CD4-positive, alpha-beta T cell treated with Interleukin-6 at 100 ng/mL for 8 hours (primary cell): ENCODE measurements around the gene PRKAR2B.
"Not testable (repeated sequence)": the region's sequence is repeated elsewhere in the genome, so short reads cannot be mapped to it uniquely, and the experiment has no call there.

Experiments
- DNase-seq: peaks from one replicate; pipeline ENCODE4 v3.0.0-alpha.2; 2020; ENCODE audit warnings: mixed read lengths, low spot score

PRKAR2B gene

GRCh38 chr7:107048783-107049418, 4.4 kb downstream of the PRKAR2B start:
- DNase-seq: no peak

GRCh38 chr7:107049480-107049879, 5.0 kb downstream of the PRKAR2B start:
- DNase-seq: no peak

- no peak for DNase-seq
These were observed 5.5 kb downstream of the PRKAR2B start for GRCh38 chr7:107049971-107050532.

- DNase-seq: no peak
These were observed 6.9 kb downstream of the PRKAR2B start for GRCh38 chr7:107051376-107051775.

- DNase-seq: not testable (repeated sequence)
These were observed 10.5 kb downstream of the PRKAR2B start for GRCh38 chr7:107054965-107055364.

GRCh38 chr7:107056058-107056457, 11.6 kb downstream of the PRKAR2B start:
- DNase-seq: not testable (repeated sequence)

- DNase-seq: no peak
These were observed 12.4 kb downstream of the PRKAR2B start for GRCh38 chr7:107056728-107057473.

- DNase-seq: no peak
These were observed 12.9 kb downstream of the PRKAR2B start for GRCh38 chr7:107057474-107057833.

GRCh38 chr7:107059468-107059867, 15.0 kb downstream of the PRKAR2B start:
- no peak for DNase-seq

- DNase-seq: no peak
These were observed 19.0 kb downstream of the PRKAR2B start for GRCh38 chr7:107063245-107064120.

- DNase-seq: no peak
These were observed 19.8 kb downstream of the PRKAR2B start for GRCh38 chr7:107064255-107064654.

- no peak for DNase-seq
These were observed 21.4 kb downstream of the PRKAR2B start for GRCh38 chr7:107065929-107066247.

GRCh38 chr7:107068156-107068555, 23.7 kb downstream of the PRKAR2B start:
- no peak for DNase-seq

GRCh38 chr7:107069457-107069856, 25.0 kb downstream of the PRKAR2B start:
- no peak for DNase-seq

- no peak for DNase-seq
These were observed 26.2 kb downstream of the PRKAR2B start for GRCh38 chr7:107070710-107071109.

GRCh38 chr7:107071129-107071528, 26.6 kb downstream of the PRKAR2B start:
- no peak for DNase-seq

GRCh38 chr7:107072133-107072532, 27.6 kb downstream of the PRKAR2B start:
- no peak for DNase-seq

- no peak for DNase-seq
These were observed 31.5 kb downstream of the PRKAR2B start for GRCh38 chr7:107075863-107076574.

- DNase-seq: no peak
These were observed 32.5 kb downstream of the PRKAR2B start for GRCh38 chr7:107076781-107077698.

- no peak for DNase-seq
These were observed 33.4 kb downstream of the PRKAR2B start for GRCh38 chr7:107077699-107078516.
